B cell (primary cell): ENCODE measurements around the gene POLG2. TPM values are rescaled to one million over a fixed set of nuclear protein-coding genes. Genes with fewer than 3 reads are reported as not detected.
A peak's percentile ranks its signal among the peaks of the same experiment; 100 is the strongest.

Experiments used
- ATAC-seq: fragments of 200-7000 bp; cut with Tn5 transposase; one replicate; pipeline ENCODE4 v1.10.0; 2021; ENCODE audit warnings: low read depth, mild to moderate bottlenecking, moderate number of reproducible peaks, moderate library complexity
- CTCF ChIA-PET: fragments of 350-600 bp; sonication (Branson Sonifier 250); formaldehyde crosslinking; loops from one replicate; lab custom pipeline; 2021; ENCODE audit warnings: antibody characterized with exemption, inconsistent platforms; lab: Charles Lee
- POLR2A ChIA-PET: fragments of 350-600 bp; sonication (Branson Sonifier 250); formaldehyde crosslinking; loops from one replicate; lab custom pipeline; 2021; ENCODE audit warnings: antibody characterized with exemption; lab: Charles Lee
- DNase-seq: peaks from one replicate; pipeline ENCODE4 v3.0.0; 2013
- H2AFZ ChIP-seq: 2 replicates; pipeline ENCODE4 v1.6.1; 2012; ENCODE audit warnings: mild to moderate bottlenecking, low read depth, low read length; ENCODE audit not compliant: insufficient read depth, poor library complexity, severe bottlenecking
- H3K27ac ChIP-seq, 2 donors: 1 replicate in 1 of 2; 2 replicates in 1 of 2; pipeline ENCODE4 v1.5.1; 2012 to 2013; ENCODE audit warnings: low read length in 2 of 2, mild to moderate bottlenecking in 2 of 2, moderate library complexity in 1 of 2
- H3K27me3 ChIP-seq, 4 experiments: fragments of 200-600 bp in 1 of 4; sonication (generic) in 1 of 4; replicated peaks in 1 of 4; 1 replicate in 2 of 4; 2 replicates in 2 of 4; pipeline versions ENCODE4 v1.6.1 to v1.7.0; 2013 to 2016; ENCODE audit warnings: low read length in 3 of 4, mild to moderate bottlenecking in 2 of 4, mixed read lengths in 1 of 4, moderate library complexity in 1 of 4; ENCODE audit not compliant: insufficient read depth in 4 of 4, control insufficient read depth in 3 of 4; ENCODE audit errors: control extremely low read depth in 1 of 4
- H3K36me3 ChIP-seq, 2 experiments: replicated peaks in 1 of 2; 1 replicate in 1 of 2; 2 replicates in 1 of 2; pipeline versions ENCODE4 v1.6.1 to v1.7.1; 2013; ENCODE audit warnings: low read length in 1 of 2; ENCODE audit not compliant: insufficient read depth in 2 of 2, control insufficient read depth in 1 of 2; ENCODE audit errors: control extremely low read depth in 1 of 2, extremely low read depth in 1 of 2
- H3K4me1 ChIP-seq, 2 donors: fragments of 200-600 bp in 1 of 2; sonication (generic) in 1 of 2; 1 replicate in 1 of 2; 2 replicates in 1 of 2; pipeline versions ENCODE4 v1.5.1 to v1.6.1; 2013 to 2017; ENCODE audit warnings: low read length in 2 of 2; ENCODE audit not compliant: control insufficient read depth in 2 of 2, insufficient read depth in 2 of 2
- H3K4me2 ChIP-seq: replicated peaks from 2 replicates; pipeline ENCODE3; 2012; ENCODE audit warnings: mild to moderate bottlenecking, low read depth, low read length; ENCODE audit not compliant: poor library complexity, severe bottlenecking
- H3K4me3 ChIP-seq, 5 experiments: fragments of 200-600 bp in 1 of 5; sonication (generic) in 1 of 5; 1 replicate in 3 of 5; 2 replicates in 2 of 5; pipeline versions ENCODE4 v1.5.1 to v1.7.0; 2011 to 2016; ENCODE audit warnings: low read length in 4 of 5, mild to moderate bottlenecking in 4 of 5, low read depth in 2 of 5, control low read depth in 1 of 5, moderate library complexity in 1 of 5; ENCODE audit not compliant: insufficient read depth in 1 of 5; ENCODE audit errors: control extremely low read depth in 1 of 5, extremely low read depth in 1 of 5
- H3K79me2 ChIP-seq: fragments of 200-600 bp; sonication (generic); one replicate; pipeline ENCODE4 v1.6.0; 2016; ENCODE audit warnings: low read length; ENCODE audit not compliant: control insufficient read depth, insufficient read depth
- H3K9ac ChIP-seq: fragments of 200-600 bp; sonication (generic); 2 replicates; pipeline ENCODE4 v1.6.1; 2017; ENCODE audit warnings: mild to moderate bottlenecking, low read length, moderate library complexity
- H3K9me3 ChIP-seq, 3 donors: one replicate each; pipeline versions ENCODE4 v1.6.1 to v1.7.1; 2013; ENCODE audit warnings: low read length in 2 of 3; ENCODE audit not compliant: control insufficient read depth in 2 of 3, insufficient read depth in 1 of 3; ENCODE audit errors: control extremely low read depth in 1 of 3
- H4K20me1 ChIP-seq: 2 replicates; pipeline ENCODE4 v1.6.0; 2012; ENCODE audit warnings: mild to moderate bottlenecking, low read length; ENCODE audit not compliant: insufficient read depth, control insufficient read depth, poor library complexity, severe bottlenecking
- H3K27ac Mint-ChIP-seq: one replicate; pipeline ENCODE4 v1.8.0; 2021; ENCODE audit warnings: mixed read lengths
- H3K27me3 Mint-ChIP-seq: one replicate; pipeline ENCODE4 v1.8.0; 2021; ENCODE audit warnings: mixed read lengths
- H3K4me1 Mint-ChIP-seq: one replicate; pipeline ENCODE4 v1.8.0; 2021; ENCODE audit warnings: mixed read lengths
- H3K4me3 Mint-ChIP-seq: one replicate; pipeline ENCODE4 v1.8.0; 2021; ENCODE audit warnings: mixed read lengths
- H3K9me3 Mint-ChIP-seq: one replicate; pipeline ENCODE4 v1.8.0; 2022; ENCODE audit warnings: mixed read lengths; ENCODE audit not compliant: insufficient read depth
- EZH2 ChIP-seq: IDR thresholded peaks from 2 replicates; pipeline ENCODE4 v1.6.1; 2012; ENCODE audit warnings: borderline replicate concordance, low read depth, mild to moderate bottlenecking, moderate library complexity, low read length; ENCODE audit not compliant: insufficient read depth, poor library complexity, severe bottlenecking
- WGBS: methylation state at CpG from one replicate; pipeline ENCODE4 v1.1.5; 2013; ENCODE audit warnings: missing lambda C conversion rate; ENCODE audit not compliant: insufficient coverage; 5-methylcytosine and 5-hydroxymethylcytosine counted together
- intact Hi-C: fragments of 100-400 bp; cut with micrococcal nuclease; formaldehyde crosslinking; loops from one replicate; pipeline ENCODE4 v1.10.0; 2022
- polyA plus RNA-seq: library from polyadenylated mRNA; depleted of rRNA; stranded (reverse); fragments of >200 nt; gene quantifications from 2 replicates; pipeline ENCODE4 v1.2.3, GENCODE V29; 2012
- total RNA-seq, 2 donors: library from RNA; stranded (reverse); fragments of 120-200 nt in 1 of 2; gene quantifications; 1 replicate in 1 of 2; 2 replicates in 1 of 2; pipeline versions ENCODE4 v1.2.3 to v1.2.4, GENCODE V29; 2013 to 2022
- TF ChIP-seq, protein P1 (sequence below): fragments of 200-600 bp; IDR thresholded peaks from one replicate; pipeline ENCODE4 v1.8.0; 2022; ENCODE audit warnings: antibody characterized with exemption, mild to moderate bottlenecking

The POLG2 gene
- total and polyA plus RNA-seq, 2 donors (not counting 1 experiment from before 2014, with no cell fraction given) = 26.9 to 74.5 TPM

DNA sequence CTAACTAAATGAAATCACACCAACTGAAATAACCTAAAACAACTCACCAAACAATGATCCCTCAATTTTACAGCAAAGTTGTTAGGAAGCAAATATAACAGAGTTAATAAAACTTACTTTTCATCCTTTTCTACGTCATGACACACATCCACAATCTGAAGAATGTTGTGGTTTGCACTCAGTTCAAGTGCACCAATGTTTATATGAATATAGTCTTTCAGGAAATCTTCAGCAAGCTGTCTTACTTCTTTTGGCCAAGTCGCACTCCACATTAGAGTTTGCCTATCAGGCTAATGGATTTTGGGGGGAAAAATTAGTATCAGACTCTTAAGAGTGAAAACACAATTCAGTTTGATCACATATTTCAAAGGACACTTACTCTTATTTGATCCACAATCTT lies 6.0 kb upstream of the POLG2 start:
- H3K27ac Mint-ChIP-seq = peak overlapping the region; percentile 75
- H4K20me1 ChIP-seq = peaks cover 74% of the 10 kb centered on the region
- H3K9ac ChIP-seq = no peak overlapping the region
- H3K4me2 ChIP-seq = no peak overlapping the region
- H2AFZ ChIP-seq = no peak overlapping the region
- intact Hi-C loops = no loop called here
- TF ChIP-seq, protein P1, sequence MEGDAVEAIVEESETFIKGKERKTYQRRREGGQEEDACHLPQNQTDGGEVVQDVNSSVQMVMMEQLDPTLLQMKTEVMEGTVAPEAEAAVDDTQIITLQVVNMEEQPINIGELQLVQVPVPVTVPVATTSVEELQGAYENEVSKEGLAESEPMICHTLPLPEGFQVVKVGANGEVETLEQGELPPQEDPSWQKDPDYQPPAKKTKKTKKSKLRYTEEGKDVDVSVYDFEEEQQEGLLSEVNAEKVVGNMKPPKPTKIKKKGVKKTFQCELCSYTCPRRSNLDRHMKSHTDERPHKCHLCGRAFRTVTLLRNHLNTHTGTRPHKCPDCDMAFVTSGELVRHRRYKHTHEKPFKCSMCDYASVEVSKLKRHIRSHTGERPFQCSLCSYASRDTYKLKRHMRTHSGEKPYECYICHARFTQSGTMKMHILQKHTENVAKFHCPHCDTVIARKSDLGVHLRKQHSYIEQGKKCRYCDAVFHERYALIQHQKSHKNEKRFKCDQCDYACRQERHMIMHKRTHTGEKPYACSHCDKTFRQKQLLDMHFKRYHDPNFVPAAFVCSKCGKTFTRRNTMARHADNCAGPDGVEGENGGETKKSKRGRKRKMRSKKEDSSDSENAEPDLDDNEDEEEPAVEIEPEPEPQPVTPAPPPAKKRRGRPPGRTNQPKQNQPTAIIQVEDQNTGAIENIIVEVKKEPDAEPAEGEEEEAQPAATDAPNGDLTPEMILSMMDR = no peak
- no peak for TF ChIP-seq EZH2
- no peak for DNase-seq
- H3K36me3 ChIP-seq = peaks cover 4 to 61% of the 10 kb centered on the region in 2 experiments
- peaks cover 66% of the 10 kb centered on the region for H3K4me1 Mint-ChIP-seq
- H3K4me3 Mint-ChIP-seq = peak overlapping the region; percentile 40
- H3K4me1 ChIP-seq = peaks cover 23 to 27% of the 10 kb centered on the region in 2 donors
- no peaks in the 10 kb centered on the region for H3K9me3 Mint-ChIP-seq
- H3K79me2 ChIP-seq = peaks cover 52% of the 10 kb centered on the region
- H3K27me3 Mint-ChIP-seq = no peaks in the 10 kb centered on the region
- WGBS = no CpG with 5 or more reads among the region's 2 CpGs
- H3K27me3 ChIP-seq = no peaks in the 10 kb centered on the region
- POLR2A ChIA-PET = no interaction called here
- no peaks in the 10 kb centered on the region for H3K9me3 ChIP-seq
- no peak for ATAC-seq
- H3K4me3 ChIP-seq = no peak overlapping the region
- CTCF ChIA-PET = interaction anchor here (0.9 to 5.5 kb wide), 5 partner anchors 10 to 147 kb away, joined by 3 to 125 read pairs (median 5); no protein-coding TSS in a partner anchor
- H3K27ac ChIP-seq = no peak overlapping the region

DNA sequence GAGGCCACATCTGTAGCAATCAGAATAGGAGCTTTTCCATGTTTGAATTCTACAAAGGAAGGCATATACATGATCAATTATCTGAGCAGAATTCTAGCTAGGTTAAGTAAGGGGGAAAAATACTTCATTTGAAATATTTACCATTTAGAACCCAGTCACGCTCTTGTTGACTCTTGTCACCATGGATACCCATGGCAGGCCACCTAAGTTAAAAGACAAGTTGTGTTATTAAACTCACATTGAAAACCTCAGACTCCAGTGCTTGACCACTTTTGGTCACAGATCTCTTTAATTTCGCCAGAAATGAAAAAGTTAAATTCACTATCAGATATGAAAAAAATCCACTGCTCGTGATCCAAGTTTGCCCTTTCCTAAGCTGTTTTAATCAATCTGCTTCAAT lies 5.2 kb upstream of the POLG2 start:
- POLR2A ChIA-PET = no interaction called here

More for the DNA sequence above, 5.2 kb upstream of the POLG2 start:
- Histone ChIP-seq H3K9ac (no peak overlapping the region), H4K20me1 (peaks cover 70% of the 10 kb centered on the region), H3K27ac (peak overlapping the region in 1 of 2 donors; percentile 31), H3K4me2 (no peak overlapping the region), H2AFZ (no peak overlapping the region), H3K79me2 (peaks cover 49% of the 10 kb centered on the region), H3K36me3 (peaks cover 4 to 61% of the 10 kb centered on the region in 2 experiments), H3K9me3 (no peaks in the 10 kb centered on the region), H3K4me1 (peaks cover 26 to 30% of the 10 kb centered on the region in 2 donors), H3K4me3 (no peak overlapping the region), H3K27me3 (no peaks in the 10 kb centered on the region)
- TF ChIP-seq EZH2 = no peak
- TF ChIP-seq, protein P1 = no peak
- H3K4me3 Mint-ChIP-seq = no peak overlapping the region
- intact Hi-C loops = no loop called here
- CTCF ChIA-PET = interaction anchor here (0.7 to 1.9 kb wide), 7 partner anchors 9 to 148 kb away, joined by 3 to 8 read pairs (median 4); no protein-coding TSS in a partner anchor
- ATAC-seq (no peak), DNase-seq (no peak)
- WGBS = 93% methylated on average over 2 of the region's 3 CpGs
- H3K9me3 Mint-ChIP-seq = no peaks in the 10 kb centered on the region
- peaks cover 68% of the 10 kb centered on the region for H3K4me1 Mint-ChIP-seq
- no peaks in the 10 kb centered on the region for H3K27me3 Mint-ChIP-seq
- H3K27ac Mint-ChIP-seq = peak overlapping the region; percentile 3
